ENCODE data around the gene PARVB. TPM values are rescaled to one million over a fixed set of nuclear protein-coding genes. Genes with fewer than 3 reads are reported as not detected.

PARVB gene
- total and polyA plus RNA-seq, 2 of the 8 experiments (the other 6 are each of a cell fraction or from before 2014, with no cell fraction given), result 14.5 to 18.6 TPM

DNA sequence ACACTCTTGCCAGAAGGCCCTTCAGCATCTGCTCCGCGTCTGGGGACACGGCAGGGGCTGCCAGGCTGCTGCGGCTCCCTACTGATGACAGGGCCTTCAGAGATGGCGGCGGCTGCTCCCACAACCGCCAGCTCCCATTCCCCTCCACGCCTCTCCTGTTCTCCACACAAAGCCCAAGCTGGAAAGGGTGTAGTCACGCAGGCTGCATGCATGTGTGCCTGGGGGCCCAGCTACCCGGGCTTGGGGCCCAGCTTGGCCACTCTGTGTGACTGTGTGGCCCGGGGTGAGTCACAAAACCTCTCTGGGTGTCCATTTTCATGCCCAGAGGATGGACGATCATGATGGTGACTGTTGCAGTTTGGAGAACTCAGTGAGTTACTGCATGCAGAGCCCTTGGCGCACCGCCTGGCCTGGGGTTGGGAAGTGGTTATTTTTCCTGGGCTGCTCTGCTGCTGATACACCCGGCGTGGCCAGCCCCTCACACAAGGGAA is 31.7 kb upstream of the PARVB start:
- no peak overlapping the region for H2AFZ ChIP-seq (ENCODE audit: low read length)
- H3K4ac ChIP-seq (replicated peaks; ENCODE audit: insufficient read length, low read depth, low read length), result no peak overlapping the region
- H4K8ac ChIP-seq (ENCODE audit: extremely low read depth, insufficient read depth, low read length), result no peak overlapping the region
- no peaks in the 10 kb centered on the region for H3K9me3 ChIP-seq (ENCODE audit: insufficient read depth in 2 of 2, low read depth in 1 of 2, low read length in 1 of 2)
- H3K36me3 ChIP-seq (ENCODE audit: control insufficient read depth in 2 of 4, insufficient read depth in 4 of 4, low read length in 3 of 4), result peaks cover 3 to 27% (median 22%) of the 10 kb centered on the region in 4 experiments; a peak in 5 of 8 replicates
- WGBS, 2 experiments (ENCODE audit: extremely low coverage in 1 of 2, insufficient coverage in 1 of 2, insufficient read length in 1 of 2, insufficient replicate concordance in 2 of 2, low coverage in 1 of 2, low lambda C conversion rate in 2 of 2, missing lambda C conversion rate in 1 of 2), result 90% methylated on average over 16 of the region's 16 CpGs; no CpG with 5 or more reads in 1 of the 2 experiments
- H3K27me3 ChIP-seq (replicated peaks in 1 of 4; ENCODE audit: control insufficient read depth in 3 of 4, extremely low read depth in 1 of 4, insufficient read depth in 3 of 4, low read length in 3 of 4), result no peaks in the 10 kb centered on the region
- H2BK20ac ChIP-seq (ENCODE audit: low read length), result no peak overlapping the region
- no peaks in the 10 kb centered on the region for H3K79me2 ChIP-seq (ENCODE audit: control insufficient read depth in 1 of 2, insufficient read depth in 2 of 2, low read length in 2 of 2)
- H3K23me2 ChIP-seq (ENCODE audit: low read depth, low read length), result no peaks in the 10 kb centered on the region
- H3K4me3 ChIP-seq (ENCODE audit: extremely low read depth in 1 of 4, insufficient read depth in 2 of 4, low read depth in 3 of 4, low read length in 4 of 4), result no peak overlapping the region
- FAIRE-seq, result no peak
- no peak overlapping the region for H3K56ac ChIP-seq (replicated peaks; ENCODE audit: insufficient read length, low read depth, low read length)
- no peak overlapping the region for H3K23ac ChIP-seq (ENCODE audit: insufficient read length)
- CTCF ChIA-PET (ENCODE audit: partially characterized antibody), result interaction anchor here (0.6 to 5.7 kb wide), 49 partner anchors 9 to 643 kb away, joined by 3 to 100 read pairs (median 5); no protein-coding TSS in a partner anchor
- no peak overlapping the region for H2AK5ac ChIP-seq (ENCODE audit: low read depth, low read length)
- H3K27ac ChIP-seq (ENCODE audit: low read depth, low read length), result no peak overlapping the region
- H2BK12ac ChIP-seq (ENCODE audit: low read depth, low read length), result no peak overlapping the region
- H4K5ac ChIP-seq (ENCODE audit: insufficient read length, low read depth, low read length), result no peak overlapping the region
- no peak for DNase-seq (ENCODE audit: low read depth in 1 of 2, low spot score in 2 of 2)
- H2BK120ac ChIP-seq (replicated peaks; ENCODE audit: low read depth, low read length), result no peak overlapping the region
- no peak overlapping the region for H4K91ac ChIP-seq (replicated peaks; ENCODE audit: insufficient read length, low read length)
- no peak overlapping the region for H3K9ac ChIP-seq (replicated peaks in 1 of 4; ENCODE audit: extremely low read depth in 1 of 4, low read depth in 3 of 4, low read length in 3 of 4)
- no peaks in the 10 kb centered on the region for H3K79me1 ChIP-seq (ENCODE audit: low read depth, low read length)
- no peak overlapping the region for H3K4me2 ChIP-seq (ENCODE audit: insufficient read depth in 1 of 2, low read depth in 2 of 2, low read length in 2 of 2)
- H3K14ac ChIP-seq (ENCODE audit: insufficient read length), result no peak overlapping the region
- H3K18ac ChIP-seq (ENCODE audit: extremely low read depth, low read length), result no peak overlapping the region
- peaks cover 0 to 2% (median 1%) of the 10 kb centered on the region in 4 experiments; a peak in 3 of 7 replicates for H3K4me1 ChIP-seq (replicated peaks in 1 of 4; ENCODE audit: control insufficient read depth in 3 of 4, insufficient read depth in 4 of 4, low read length in 3 of 4)
- POLR2A ChIA-PET (ENCODE audit: partially characterized antibody), result interaction anchor here (1.1 to 1.5 kb wide), 3 partner anchors 16 to 92 kb away, joined by 3 to 4 read pairs (median 3); no protein-coding TSS in a partner anchor
- H2BK5ac ChIP-seq (ENCODE audit: low read depth, low read length), result no peak overlapping the region
- H4K20me1 ChIP-seq (replicated peaks in 1 of 2; ENCODE audit: control insufficient read depth in 1 of 2, insufficient read depth in 2 of 2, low read length in 2 of 2), result peaks cover 2 to 6% of the 10 kb centered on the region in 2 experiments
- no peak overlapping the region for H2BK15ac ChIP-seq (ENCODE audit: low read length)
- TF ChIP-seq POU5F1 (IDR thresholded peaks at IDR 0.05; ENCODE audit: low read depth, low read length) (no peak), RNF2 (IDR thresholded peaks at IDR 0.05; ENCODE audit: borderline replicate concordance, low read depth, low read length, missing control alignments, poor library complexity, severe bottlenecking) (no peak), SP2 (IDR thresholded peaks at IDR 0.05; ENCODE audit: low read length) (no peak), EP300 (IDR thresholded peaks at IDR 0.05; ENCODE audit: borderline replicate concordance in 1 of 2, low read depth in 2 of 2, low read length in 2 of 2) (no peak)
